ENCODE results near the gene TREH.

Gene TREH

DNA sequence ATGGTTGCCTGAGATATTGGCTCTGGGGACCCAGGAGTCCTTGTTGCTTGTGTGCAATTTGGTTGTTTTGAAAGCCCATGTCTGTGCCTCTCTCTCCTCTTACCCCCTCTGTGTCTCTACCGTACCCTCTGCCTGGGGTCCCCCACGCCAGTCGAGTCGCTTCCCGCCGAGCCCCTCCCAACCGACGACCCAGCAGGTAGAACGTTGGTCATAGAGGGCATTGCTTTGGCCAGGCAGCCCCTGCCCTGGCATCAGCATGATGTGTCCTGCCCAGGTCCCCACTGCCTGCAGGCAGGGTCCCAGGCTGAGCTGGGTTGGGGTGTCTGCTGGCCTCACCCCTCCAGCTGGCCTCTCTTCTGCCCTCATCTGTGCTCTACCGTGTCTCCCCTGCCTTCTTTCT, 35.0 kb downstream of the TREH start:
- DNase-seq, result no peak

- no peak for DNase-seq
Measured at GRCh38 chr11:118643995-118644345, 35.5 kb downstream of the TREH start.

- no peak for DNase-seq
Measured at GRCh38 chr11:118643142-118643994, 36.1 kb downstream of the TREH start.

DNA sequence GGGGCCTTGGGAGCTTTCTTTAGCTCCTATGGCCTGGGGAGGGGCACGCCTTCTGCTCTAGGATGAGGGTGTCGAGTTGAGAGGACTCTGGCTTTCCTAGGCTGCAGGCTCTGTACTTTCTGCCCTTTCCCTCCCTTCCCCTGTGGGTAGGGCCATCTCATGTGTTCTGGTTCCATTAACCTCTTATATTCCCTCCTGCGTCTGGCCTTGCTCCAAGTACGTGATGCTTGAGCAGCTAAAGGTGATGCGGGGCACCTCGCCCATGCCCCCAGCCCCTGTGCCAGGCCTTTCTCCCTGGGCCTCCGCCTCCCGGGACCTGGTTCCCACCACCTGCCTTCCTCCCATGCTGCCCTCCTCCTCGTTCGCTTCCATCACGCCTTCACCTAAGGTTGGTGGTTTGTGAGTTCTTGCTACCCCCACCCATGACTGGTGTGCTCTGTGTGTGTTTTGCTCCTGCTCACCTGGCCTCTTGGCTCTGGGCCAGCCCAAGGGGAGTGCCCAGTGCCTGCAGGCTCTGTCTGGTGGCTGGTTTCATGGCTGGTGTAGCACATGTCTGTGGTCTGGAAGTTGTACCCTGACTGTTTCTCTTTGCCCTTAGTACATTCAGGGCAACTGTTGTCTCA, 37.9 kb downstream of the TREH start:
- no peak for DNase-seq

DNA sequence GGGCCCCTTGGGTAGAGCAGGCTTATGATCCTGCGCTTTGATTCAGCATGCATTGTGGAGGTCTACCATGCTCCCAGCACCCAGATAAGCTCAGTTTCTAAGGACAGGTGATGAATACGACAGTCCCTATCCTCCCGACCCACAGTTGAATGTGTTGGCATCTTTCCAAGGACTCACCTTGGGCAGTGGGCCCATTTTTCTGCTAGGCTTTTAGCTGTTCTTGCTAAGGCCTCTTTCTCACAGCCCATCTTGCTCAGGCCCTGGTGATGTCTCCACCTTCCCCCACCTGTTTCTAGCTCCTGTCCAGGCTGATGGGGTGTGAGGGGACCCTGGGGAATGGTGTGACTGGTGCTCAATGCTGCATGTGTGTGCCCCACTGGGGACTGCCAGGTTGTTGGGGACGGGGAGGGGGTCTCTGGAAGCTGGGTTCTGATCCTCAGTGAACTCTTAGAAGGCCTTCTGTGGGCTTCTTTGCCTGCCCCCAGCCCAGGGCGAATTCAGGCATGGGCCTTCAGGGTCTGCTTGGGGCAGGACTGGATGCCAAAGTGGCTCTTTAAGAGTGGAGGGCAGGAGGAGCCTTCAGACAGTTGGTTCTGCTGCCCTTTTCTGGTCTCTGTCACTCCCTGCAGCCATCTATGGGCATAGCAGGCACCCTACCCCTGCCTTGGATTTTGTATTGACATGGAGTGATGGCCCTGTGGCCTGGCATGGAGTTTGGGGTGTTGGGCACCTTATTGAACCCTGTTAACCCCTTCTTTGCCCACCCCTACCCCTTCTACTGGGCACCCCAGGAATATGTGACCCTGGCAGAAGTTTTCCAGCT, 38.9 kb downstream of the TREH start:
- DNase-seq, result no peak

- no peak for DNase-seq
Measured at GRCh38 chr11:118639899-118640298, 39.6 kb downstream of the TREH start.

DNA sequence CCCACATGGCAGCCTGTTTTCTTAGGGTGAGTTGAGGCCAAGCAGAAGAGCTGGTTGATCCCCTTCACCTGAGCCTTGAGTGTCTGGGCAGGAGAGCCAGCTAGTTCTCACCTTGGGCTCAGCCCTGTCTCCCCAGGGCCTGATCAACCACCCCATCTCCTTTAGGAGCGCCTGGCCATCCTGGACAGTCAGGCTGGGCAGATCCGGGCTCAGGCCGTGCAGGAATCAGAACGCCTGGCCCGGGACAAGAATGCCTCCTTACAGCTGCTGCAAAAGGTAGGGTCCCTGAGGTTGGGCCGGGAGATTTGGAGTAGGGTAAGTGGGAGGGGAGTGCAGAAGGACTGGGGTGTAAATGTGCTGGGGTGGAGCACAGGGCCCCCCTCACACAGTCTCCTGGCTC, 40.7 kb downstream of the TREH start:
- no peak for DNase-seq

GRCh38 chr11:118636569-118637290, 42.7 kb downstream of the TREH start:
- no peak for DNase-seq

DNA sequence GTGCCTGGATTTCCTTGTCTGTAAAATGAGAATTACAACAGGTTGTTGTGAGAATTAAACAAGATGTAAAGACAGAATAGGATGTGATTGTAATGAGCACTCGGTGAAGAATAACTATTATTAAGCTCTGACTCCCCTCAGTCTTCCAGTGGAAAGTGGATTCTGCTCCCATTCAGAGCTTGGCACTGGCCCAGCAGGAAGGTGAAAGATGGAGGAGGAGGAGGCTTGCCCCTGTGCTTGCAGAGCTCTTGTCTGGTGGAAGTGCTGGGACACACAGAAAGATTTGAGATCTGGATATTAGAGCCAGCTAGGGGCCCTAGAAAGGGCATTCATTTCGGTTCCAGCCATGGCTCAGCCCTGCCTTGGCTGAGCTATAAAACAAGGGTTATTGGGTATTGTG, 43.8 kb downstream of the TREH start:
- DNase-seq, result no peak

- peak; percentile 68 for DNase-seq
Measured at GRCh38 chr11:118635237-118635591, 44.2 kb downstream of the TREH start.

- DNase-seq, result peak; percentile 82
Measured at GRCh38 chr11:118634431-118635236, 44.8 kb downstream of the TREH start.

GRCh38 chr11:118633979-118634378, 45.5 kb downstream of the TREH start:
- DNase-seq, result no peak

- DNase-seq, result no peak
Measured at GRCh38 chr11:118633319-118633690, 46.1 kb downstream of the TREH start.

- no peak for DNase-seq
Measured at GRCh38 chr11:118632577-118633318, 46.7 kb downstream of the TREH start.

GRCh38 chr11:118631142-118631909, 48.1 kb downstream of the TREH start:
- no peak for DNase-seq

GRCh38 chr11:118629761-118630661, 49.4 kb downstream of the TREH start:
- no peak for DNase-seq

GRCh38 chr11:118628861-118629549, 50.4 kb downstream of the TREH start:
- no peak for DNase-seq

DNA sequence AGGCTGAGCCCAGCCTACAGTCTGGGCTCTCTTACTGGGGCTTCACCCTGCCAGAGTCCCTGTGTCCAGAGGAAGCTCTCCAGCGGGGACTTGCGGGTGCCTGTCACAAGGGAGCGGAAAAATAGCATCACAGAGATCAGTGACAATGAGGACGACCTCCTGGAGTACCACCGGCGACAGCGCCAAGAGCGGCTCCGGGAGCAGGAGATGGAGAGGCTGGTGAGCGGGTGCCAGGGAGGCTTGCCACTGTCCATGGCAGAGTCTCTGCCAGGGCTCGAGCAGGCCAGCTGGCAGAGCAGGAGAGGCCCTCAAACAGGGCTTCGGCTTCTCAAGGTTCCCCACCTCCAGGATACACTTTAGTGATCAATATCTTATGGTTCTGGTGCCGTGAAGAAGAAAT, 51.0 kb downstream of the TREH start:
- DNase-seq, result no peak

- DNase-seq, result no peak
Measured at GRCh38 chr11:118628031-118628430, 51.4 kb downstream of the TREH start.

All from eye (tissue), 1 donor.